SK-N-SH (cell line): Measurements from ENCODE around the gene PLS3.

Experiments used
- CHD2 ChIP-seq: fragments of 150-350 bp; IDR thresholded peaks from 2 replicates; pipeline ENCODE4 v1.6.1; 2018; ENCODE audit warnings: low read length; ENCODE audit not compliant: partially characterized antibody
- CTCF ChIP-seq: fragments of 200-600 bp; sonication (generic); IDR thresholded peaks from 2 replicates; pipeline ENCODE4 v1.6.1; 2017; ENCODE audit warnings: antibody characterized with exemption, mild to moderate bottlenecking, moderate library complexity
- EP300 ChIP-seq, 2 experiments: IDR thresholded peaks; 2 replicates each; pipeline versions ENCODE4 v1.4.0 to v1.6.1; 2012; ENCODE audit warnings: borderline replicate concordance in 1 of 2, low read depth in 1 of 2, low read length in 1 of 2
- EZH2phosphoT487 ChIP-seq: fragments of 200-600 bp; sonication (generic); IDR thresholded peaks from 2 replicates; pipeline ENCODE4 v1.6.1; 2017; ENCODE audit warnings: low read depth, mixed run types, mild to moderate bottlenecking, antibody characterized with exemption, moderate library complexity, borderline replicate concordance
- FOXM1 ChIP-seq: IDR thresholded peaks from 2 replicates; pipeline ENCODE4 v1.4.0; 2012; ENCODE audit warnings: low read depth, mild to moderate bottlenecking
- GABPA ChIP-seq: IDR thresholded peaks from 2 replicates; pipeline ENCODE4 v1.4.0; 2012; ENCODE audit warnings: low read depth, mild to moderate bottlenecking
- GATA2 ChIP-seq: sonication (generic); formaldehyde crosslinking; IDR thresholded peaks from 2 replicates; pipeline ENCODE4 v1.5.0; 2020; ENCODE audit warnings: mild to moderate bottlenecking, missing genetic modification reagents
- NRF1 ChIP-seq: IDR thresholded peaks from 2 replicates; pipeline ENCODE4 v1.6.1; 2012; ENCODE audit warnings: low read depth, mild to moderate bottlenecking, low read length
- POLR2AphosphoS5 ChIP-seq: IDR thresholded peaks from 2 replicates; pipeline ENCODE4 v1.6.1; 2012; ENCODE audit warnings: low read depth, low read length
- RCOR1 ChIP-seq: fragments of 150-350 bp; IDR thresholded peaks from 2 replicates; pipeline ENCODE4 v1.6.1; 2017; ENCODE audit warnings: antibody characterized with exemption, low read length
- REST ChIP-seq: IDR thresholded peaks from 2 replicates; pipeline ENCODE4 v1.6.1; 2012; ENCODE audit warnings: mild to moderate bottlenecking, low read depth, low read length, moderate library complexity
- SMC3 ChIP-seq: IDR thresholded peaks from 2 replicates; pipeline ENCODE4 v1.6.1; 2012; ENCODE audit warnings: low read depth, low read length, improper control_type of control experiment
- TAF1 ChIP-seq: IDR thresholded peaks from 2 replicates; pipeline ENCODE4 v1.6.1; 2012; ENCODE audit warnings: low read depth, mild to moderate bottlenecking, low read length, moderate library complexity, borderline replicate concordance
- USF2 ChIP-seq: fragments of 150-350 bp; IDR thresholded peaks from 2 replicates; pipeline ENCODE4 v1.6.1; 2017; ENCODE audit warnings: antibody characterized with exemption, low read length, low read depth, borderline replicate concordance

GRCh38 chrX:115565888-115566287 lies 4.9 kb downstream of the PLS3 start:
- TF ChIP-seq POLR2AphosphoS5: no peak
- no peak for TF ChIP-seq CTCF
- TF ChIP-seq REST: no peak
- TF ChIP-seq FOXM1: no peak
- TF ChIP-seq CHD2: no peak
- TF ChIP-seq TAF1: no peak
- TF ChIP-seq USF2: no peak
- no peak for TF ChIP-seq RCOR1
- no peak for TF ChIP-seq EZH2phosphoT487
- no peak for TF ChIP-seq EP300 (IDR thresholded peaks at IDR 0.05; ENCODE audit: borderline replicate concordance in 1 of 2, low read depth in 1 of 2, low read length in 1 of 2)
- TF ChIP-seq GATA2 (CRISPR knock-in tag): no peak
- TF ChIP-seq SMC3: no peak
- no peak for TF ChIP-seq GABPA
- TF ChIP-seq NRF1: no peak
